Measurements from ENCODE around the gene CLINT1.
A peak's percentile ranks its signal among the peaks of the same experiment; 100 is the strongest.

The CLINT1 gene

DNA sequence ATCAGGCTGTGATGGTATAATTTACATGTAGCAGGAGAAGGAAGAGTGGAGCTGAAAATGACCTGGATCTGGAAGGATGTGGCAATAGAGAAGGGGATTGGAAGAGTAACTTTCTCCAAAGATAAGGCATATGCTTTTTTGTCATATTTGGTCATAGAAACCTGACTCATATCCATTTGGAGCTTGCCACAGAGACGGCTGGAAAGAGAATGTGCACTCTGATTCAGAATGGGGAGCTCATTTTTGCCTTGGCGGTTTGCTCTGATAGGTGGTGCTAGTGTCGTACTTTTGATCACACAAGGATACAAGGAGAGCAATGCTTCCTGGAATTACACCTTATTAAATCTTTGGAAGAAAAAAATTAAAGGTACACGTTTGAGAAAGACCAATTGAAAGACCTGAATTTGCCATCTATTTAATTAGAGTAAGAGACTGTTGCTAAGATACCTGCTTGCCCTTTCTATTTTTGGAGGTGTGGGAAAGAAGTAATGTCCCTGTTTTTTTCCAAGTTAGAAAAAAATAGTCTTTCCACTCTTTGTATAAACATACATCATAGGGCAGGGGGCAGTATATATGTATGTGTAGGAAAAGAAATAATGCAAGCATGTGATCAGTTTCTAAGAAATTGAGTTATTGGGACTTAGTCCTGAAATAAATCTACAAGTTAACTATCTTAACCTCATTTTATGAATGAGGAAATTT lies 110.0 kb downstream of the CLINT1 start:
- no peak for TF ChIP-seq CTCF (IDR thresholded peaks at IDR 0.05; ENCODE audit: insufficient read depth, low read length, missing control alignments)
- ChIA-PET POLR2A (interaction anchor here (0.6 kb wide), 1 partner anchor 151 kb away, joined by 3 read pairs; no protein-coding TSS in a partner anchor), CTCF (interaction anchor here (0.8 to 16.3 kb wide), 12 partner anchors 10 to 1384 kb away, joined by 3 to 242 read pairs (median 4); no protein-coding TSS in a partner anchor)
- no peak overlapping the region for H3K4me3 ChIP-seq (ENCODE audit: low read depth, low read length)
- peak; percentile 66 for DNase-seq (ENCODE audit: low read depth, low spot score)

GRCh38 chr5:157747766-157748700 lies 110.9 kb downstream of the CLINT1 start:
- DNase-seq (ENCODE audit: low read depth, low spot score), result no peak
- no peak for TF ChIP-seq CTCF (IDR thresholded peaks at IDR 0.05; ENCODE audit: insufficient read depth, low read length, missing control alignments)
- ChIA-PET POLR2A (no interaction called here), CTCF (interaction anchor here (0.6 to 16.3 kb wide), 13 partner anchors 9 to 1384 kb away, joined by 3 to 242 read pairs (median 4); no protein-coding TSS in a partner anchor)
- no peak overlapping the region for H3K4me3 ChIP-seq (ENCODE audit: low read depth, low read length)

DNA sequence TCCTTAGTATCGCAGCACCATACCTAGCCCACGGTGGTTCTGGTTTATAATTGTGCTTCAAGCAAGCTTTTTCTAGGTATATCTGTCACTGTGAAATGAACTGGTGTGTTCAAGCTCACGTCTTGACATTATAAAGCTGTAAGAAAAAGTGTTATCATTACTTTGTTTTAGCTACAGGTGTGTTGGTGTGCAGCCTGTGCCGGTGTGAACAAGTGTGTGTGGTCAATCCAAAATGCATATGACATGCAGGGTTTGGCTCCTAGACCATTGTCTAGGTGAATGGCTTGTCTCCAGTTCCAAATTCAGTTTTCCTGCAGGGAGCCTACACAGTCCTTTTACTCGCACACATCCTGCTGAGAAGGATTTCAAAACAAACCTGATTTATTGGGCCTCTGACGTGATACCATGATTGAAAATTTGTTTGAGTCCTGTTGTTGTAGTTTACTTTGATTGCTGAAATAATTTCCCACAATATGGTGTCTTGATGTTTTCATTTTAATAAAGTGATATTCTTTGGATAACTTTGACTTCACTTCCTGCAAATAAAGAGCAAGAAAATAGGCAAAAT lies 111.7 kb downstream of the CLINT1 start:
- POLR2A ChIA-PET, result no interaction called here
- no peak for TF ChIP-seq CTCF (IDR thresholded peaks at IDR 0.05; ENCODE audit: insufficient read depth, low read length, missing control alignments)
- DNase-seq (ENCODE audit: low read depth, low spot score), result no peak
- no peak overlapping the region for H3K4me3 ChIP-seq (ENCODE audit: low read depth, low read length)
- CTCF ChIA-PET, result interaction anchor here (1.8 to 16.3 kb wide), 4 partner anchors 14 to 419 kb away, joined by 7 to 242 read pairs (median 106); partner anchors contain the start of gene THG1L

GRCh38 chr5:157745041-157745456 lies 113.9 kb downstream of the CLINT1 start:
- H3K4me3 ChIP-seq (ENCODE audit: low read depth, low read length), result peak overlapping the region; percentile 80
- ChIA-PET CTCF (interaction anchor here (1.4 to 16.3 kb wide), 11 partner anchors 8 to 417 kb away, joined by 3 to 242 read pairs (median 34); partner anchors contain the start of genes C5orf52 and THG1L), POLR2A (no interaction called here)
- no peak for DNase-seq (ENCODE audit: low read depth, low spot score)
- TF ChIP-seq CTCF (IDR thresholded peaks at IDR 0.05; ENCODE audit: insufficient read depth, low read length, missing control alignments), result no peak

DNA sequence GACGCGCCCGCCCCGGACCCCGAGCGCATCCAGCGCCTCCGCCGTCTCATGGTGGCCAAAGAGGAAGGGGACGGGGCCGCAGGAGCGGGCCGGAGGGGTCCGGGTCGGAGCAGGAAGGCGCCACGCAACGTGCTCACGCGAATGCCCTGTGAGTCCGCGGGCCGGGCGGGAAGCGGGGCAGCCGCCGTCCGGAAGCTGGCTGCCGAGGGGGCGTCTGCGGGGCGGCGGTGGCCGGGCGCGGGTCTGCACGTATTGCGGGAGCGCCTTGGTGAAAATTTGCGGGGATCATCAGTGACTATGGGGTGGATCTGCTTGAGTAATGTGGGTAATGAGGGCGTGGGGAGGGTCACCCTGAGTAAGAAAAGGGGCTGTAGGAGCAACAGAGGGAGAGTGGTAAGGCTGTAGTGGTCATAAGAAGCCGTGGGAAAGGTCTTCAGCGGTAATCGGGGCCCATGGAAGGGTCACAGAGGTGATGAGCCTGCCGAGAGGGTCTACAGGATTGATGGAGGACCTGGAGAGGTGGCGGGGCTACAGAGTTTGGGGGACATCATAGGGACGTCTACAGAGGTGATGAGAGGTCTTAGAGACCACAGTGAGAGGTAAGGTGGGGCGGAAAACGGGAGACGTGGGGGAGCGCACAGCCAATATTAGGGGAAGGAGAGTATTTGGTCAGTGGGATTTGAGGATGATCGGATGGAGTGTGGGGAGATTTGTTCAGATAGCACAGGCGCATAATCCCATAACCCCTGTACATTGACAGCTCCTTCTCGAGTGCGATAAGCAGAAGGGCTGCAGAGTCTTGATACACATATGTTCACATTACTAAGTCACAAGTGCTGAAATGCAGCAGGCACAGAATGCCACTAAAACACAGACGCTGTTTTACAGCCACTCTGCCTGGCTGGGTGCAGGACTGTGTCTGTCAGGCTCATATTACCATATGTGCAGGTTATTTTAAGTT lies 114.6 kb downstream of the CLINT1 start:
- POLR2A ChIA-PET, result interaction anchor here (0.6 to 1.1 kb wide), 3 partner anchors 13 to 186 kb away, joined by 3 to 6 read pairs (median 4); partner anchors contain the start of gene THG1L
- DNase-seq (ENCODE audit: low read depth, low spot score), result no peak
- peak overlapping the region; percentile 80 for H3K4me3 ChIP-seq (ENCODE audit: low read depth, low read length)
- TF ChIP-seq CTCF (IDR thresholded peaks at IDR 0.05; ENCODE audit: insufficient read depth, low read length, missing control alignments), result no peak
- CTCF ChIA-PET, result interaction anchor here (0.5 to 16.3 kb wide), 47 partner anchors 7 to 1388 kb away, joined by 3 to 242 read pairs (median 7); partner anchors contain the start of genes C5orf52 and THG1L
